Activated CD4-positive, alpha-beta T cell treated with anti-CD3 and anti-CD28 coated beads, Interleukin-2, amount 10 ng/mL, durations not matched to agents 7 days and 5 days (primary cell): Measurements from ENCODE around the gene OXGR1. TPM values are rescaled to one million over a fixed set of nuclear protein-coding genes. Genes with fewer than 3 reads are reported as not detected.
"Not testable (repeated sequence)": the region's sequence is repeated elsewhere in the genome, so short reads cannot be mapped to it uniquely, and the experiment has no call there.

ENCODE experiments used
- CTCF ChIA-PET: fragments of 350-600 bp; sonication (Branson Sonifier 250); formaldehyde crosslinking; loops from one replicate; lab custom pipeline; 2021; ENCODE audit warnings: antibody characterized with exemption; lab: Charles Lee
- POLR2A ChIA-PET: fragments of 350-600 bp; sonication (Branson Sonifier 250); formaldehyde crosslinking; loops from one replicate; lab custom pipeline; 2021; ENCODE audit warnings: antibody characterized with exemption; lab: Charles Lee
- DNase-seq: peaks from one replicate; pipeline ENCODE4 v3.0.0-alpha.2; 2020
- H3K27ac Mint-ChIP-seq: one replicate; pipeline ENCODE4 v1.8.0; 2021; ENCODE audit warnings: mild to moderate bottlenecking, moderate library complexity, mixed read lengths
- H3K27me3 Mint-ChIP-seq: one replicate; pipeline ENCODE4 v1.8.0; 2021; ENCODE audit warnings: mixed read lengths
- H3K36me3 Mint-ChIP-seq: one replicate; pipeline ENCODE4 v1.8.0; 2021; ENCODE audit warnings: low read depth, mixed read lengths
- H3K4me1 Mint-ChIP-seq: one replicate; pipeline ENCODE4 v1.8.0; 2021; ENCODE audit warnings: mixed read lengths
- H3K4me3 Mint-ChIP-seq: one replicate; pipeline ENCODE4 v1.8.0; 2021; ENCODE audit warnings: mild to moderate bottlenecking, moderate library complexity, mixed read lengths
- H3K9me3 Mint-ChIP-seq: one replicate; pipeline ENCODE4 v1.8.0; 2021; ENCODE audit warnings: mixed read lengths
- total RNA-seq, 2 experiments: library from RNA; stranded (reverse); gene quantifications; one replicate each; pipeline ENCODE4 v1.2.3, GENCODE V29; 2021

Gene OXGR1
- not detected for total RNA-seq

DNA sequence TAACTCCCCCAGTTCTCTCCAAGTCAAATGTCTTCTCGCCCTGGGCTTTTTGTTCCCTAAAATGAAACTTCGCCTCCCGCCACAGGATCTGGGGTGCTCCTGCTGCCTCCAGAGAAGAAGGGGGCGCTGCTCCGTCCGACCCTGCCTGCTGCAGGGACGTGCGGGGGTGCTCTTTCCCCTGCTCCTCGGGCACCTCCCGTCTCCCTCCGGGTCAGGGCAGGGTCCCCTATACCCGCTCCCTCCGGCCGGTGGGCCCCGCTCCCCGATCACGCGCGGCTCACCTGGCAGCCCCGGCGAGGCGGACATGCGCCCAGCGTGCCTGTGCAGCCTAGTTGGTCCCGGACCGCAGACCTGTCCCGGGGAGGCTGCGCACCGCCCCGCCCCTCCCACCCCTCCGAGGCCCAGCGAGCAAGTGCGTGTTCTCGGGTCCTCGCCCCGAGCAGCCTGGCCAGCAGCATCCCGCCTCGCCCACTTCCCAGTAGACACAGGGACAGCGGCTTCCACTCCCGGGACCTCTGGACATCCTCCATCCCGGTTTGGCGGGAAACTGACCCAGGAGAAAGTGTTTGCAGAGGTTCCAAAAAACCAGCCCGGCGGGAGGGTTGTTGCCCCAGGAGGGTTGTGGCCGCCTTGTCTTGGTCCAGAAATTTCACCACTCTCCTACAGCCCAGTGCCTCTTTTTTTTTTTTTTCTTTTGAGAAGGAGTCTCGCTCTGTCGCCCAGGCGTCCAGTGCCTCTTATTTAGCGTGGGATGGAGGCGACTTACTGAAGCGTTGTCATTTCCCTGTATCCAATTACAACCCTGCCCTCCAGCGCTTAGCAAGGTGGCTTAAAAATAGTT is at the start of gene OXGR1:
Gene OXGR1, minus strand, starts transcription at position 460 of the 841 bp plus-strand sequence. CDS start 6,717 bp downstream, outside the sequence.
- ChIA-PET CTCF (interaction anchor here (0.6 kb wide), 1 partner anchor 1289 kb away, joined by 3 read pairs; no protein-coding TSS in a partner anchor), POLR2A (no interaction called here)
- H3K36me3 Mint-ChIP-seq, result no peaks in the 10 kb centered on the region
- no peak within 1 kb of the TSS for H3K27ac Mint-ChIP-seq
- peaks cover 4% of the 10 kb centered on the region for H3K4me1 Mint-ChIP-seq
- H3K4me3 Mint-ChIP-seq, result no peak within 1 kb of the TSS
- no peak for DNase-seq
- no peaks in the 10 kb centered on the region for H3K9me3 Mint-ChIP-seq
- H3K27me3 Mint-ChIP-seq, result peaks cover 40% of the 10 kb centered on the region

GRCh38 chr13:97043302-97043701 is 49.0 kb upstream of the OXGR1 start:
- CTCF ChIA-PET, result no interaction called here
- H3K9me3 Mint-ChIP-seq, result no peaks in the 10 kb centered on the region
- H3K36me3 Mint-ChIP-seq, result no peaks in the 10 kb centered on the region
- H3K4me1 Mint-ChIP-seq, result no peaks in the 10 kb centered on the region
- no peak overlapping the region for H3K27ac Mint-ChIP-seq
- POLR2A ChIA-PET, result no interaction called here
- H3K27me3 Mint-ChIP-seq, result peaks cover 5% of the 10 kb centered on the region
- no peak overlapping the region for H3K4me3 Mint-ChIP-seq
- DNase-seq, result no peak

GRCh38 chr13:97030705-97031452 is 36.6 kb upstream of the OXGR1 start:
- Mint-ChIP-seq H3K4me3 (no peak overlapping the region), H3K36me3 (no peaks in the 10 kb centered on the region), H3K27ac (no peak overlapping the region), H3K9me3 (no peaks in the 10 kb centered on the region), H3K27me3 (peaks cover 8% of the 10 kb centered on the region), H3K4me1 (no peaks in the 10 kb centered on the region)
- POLR2A ChIA-PET, result no interaction called here
- no peak for DNase-seq
- CTCF ChIA-PET, result no interaction called here

GRCh38 chr13:97028441-97029299 is 34.4 kb upstream of the OXGR1 start:
- DNase-seq, result peak; percentile 47
- Mint-ChIP-seq H3K36me3 (no peaks in the 10 kb centered on the region), H3K9me3 (no peaks in the 10 kb centered on the region), H3K27ac (no peak overlapping the region), H3K4me1 (no peaks in the 10 kb centered on the region), H3K27me3 (peaks cover 16% of the 10 kb centered on the region), H3K4me3 (no peak overlapping the region)
- CTCF ChIA-PET, result no interaction called here
- POLR2A ChIA-PET, result no interaction called here

DNA sequence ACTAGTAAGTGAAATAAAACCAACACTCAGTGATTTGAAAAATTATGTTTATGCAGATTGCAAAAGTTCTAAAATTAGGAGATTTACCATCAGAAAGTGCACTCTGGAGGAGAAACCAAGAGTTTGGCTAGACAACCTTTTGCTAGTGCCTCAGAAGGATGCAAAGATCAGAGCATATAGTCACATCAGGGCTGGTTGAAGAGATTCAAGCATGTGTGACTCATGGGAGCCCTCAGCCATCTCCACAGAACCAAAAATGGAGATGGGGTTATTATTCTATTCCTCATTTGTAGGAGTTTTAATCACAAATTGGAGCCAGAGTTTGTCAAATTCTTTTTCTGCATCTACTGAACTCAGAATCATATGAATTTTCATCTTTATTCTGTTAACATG is 32.9 kb upstream of the OXGR1 start:
- Mint-ChIP-seq H3K9me3 (no peaks in the 10 kb centered on the region), H3K4me1 (no peaks in the 10 kb centered on the region), H3K27me3 (peaks cover 16% of the 10 kb centered on the region), H3K36me3 (no peaks in the 10 kb centered on the region), H3K4me3 (no peak overlapping the region), H3K27ac (no peak overlapping the region)
- no peak for DNase-seq
- ChIA-PET POLR2A (no interaction called here), CTCF (no interaction called here)

DNA sequence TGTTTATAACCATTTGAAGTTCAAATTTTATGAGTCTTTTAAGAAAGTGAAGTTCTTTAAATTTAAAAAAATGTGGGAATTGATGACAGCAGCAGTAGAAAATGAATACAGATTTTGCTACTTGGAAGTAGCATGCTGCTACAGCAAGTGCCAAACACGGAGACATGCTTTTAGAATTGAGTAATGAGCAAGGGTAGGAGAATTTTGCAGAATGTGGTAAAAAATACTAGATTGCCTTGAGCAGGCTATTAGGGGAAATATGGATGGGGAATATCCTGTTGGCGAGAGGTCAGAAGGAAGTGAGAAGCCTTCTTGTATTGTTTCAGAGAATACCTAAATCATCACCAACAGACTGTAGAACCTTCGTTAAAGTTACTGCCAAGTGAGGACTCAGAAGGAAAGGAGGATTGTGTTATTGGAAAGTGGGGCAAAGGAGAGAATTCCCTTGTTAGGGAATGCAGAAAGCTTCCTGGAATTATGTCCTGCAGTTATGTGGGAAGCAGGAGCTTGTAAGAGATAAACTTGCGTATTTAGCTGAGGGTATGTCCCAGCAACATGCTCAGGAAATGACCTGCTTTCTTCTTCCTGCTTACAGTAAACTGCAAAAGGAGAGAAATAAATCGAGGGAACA is 32.4 kb upstream of the OXGR1 start:
- Mint-ChIP-seq H3K4me1 (no peaks in the 10 kb centered on the region), H3K9me3 (no peaks in the 10 kb centered on the region), H3K27me3 (peaks cover 16% of the 10 kb centered on the region), H3K36me3 (no peaks in the 10 kb centered on the region), H3K27ac (no peak overlapping the region), H3K4me3 (no peak overlapping the region)
- no peak for DNase-seq
- ChIA-PET CTCF (no interaction called here), POLR2A (no interaction called here)

DNA sequence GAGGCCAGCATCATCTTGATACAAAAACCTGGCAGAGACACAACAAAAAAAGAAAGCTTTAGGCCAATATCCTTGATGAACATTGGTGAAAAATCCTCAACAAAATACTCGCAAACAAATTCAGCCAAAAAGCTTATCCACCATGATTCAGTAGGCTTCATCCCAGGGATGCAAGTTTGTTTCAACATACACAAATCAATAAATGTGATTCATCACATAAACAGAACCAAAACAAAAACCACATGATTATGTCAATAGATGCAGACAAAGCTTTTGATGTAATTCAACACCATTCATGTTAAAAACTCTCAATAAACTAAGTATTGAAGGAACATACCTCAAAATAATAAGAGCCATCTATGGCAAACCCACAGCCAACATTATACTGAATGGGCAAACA is 29.5 kb upstream of the OXGR1 start:
- DNase-seq, H3K27ac Mint-ChIP-seq, POLR2A ChIA-PET, H3K36me3 Mint-ChIP-seq, H3K4me1 Mint-ChIP-seq, H3K4me3 Mint-ChIP-seq, CTCF ChIA-PET, H3K9me3 Mint-ChIP-seq: not testable (repeated sequence)
- H3K27me3 Mint-ChIP-seq, result peaks cover 32% of the 10 kb centered on the region

- Mint-ChIP-seq H3K4me3 (no peak overlapping the region), H3K27me3 (peaks cover 37% of the 10 kb centered on the region), H3K27ac (no peak overlapping the region), H3K4me1 (no peaks in the 10 kb centered on the region), H3K36me3 (no peaks in the 10 kb centered on the region), H3K9me3 (no peaks in the 10 kb centered on the region)
- DNase-seq, result no peak
- CTCF ChIA-PET, result no interaction called here
- POLR2A ChIA-PET, result no interaction called here
Observed at GRCh38 chr13:97023117-97023516, 28.8 kb upstream of the OXGR1 start.

GRCh38 chr13:97021241-97021640 is 27.0 kb upstream of the OXGR1 start:
- Mint-ChIP-seq H3K36me3 (no peaks in the 10 kb centered on the region), H3K27ac (no peak overlapping the region), H3K4me1 (no peaks in the 10 kb centered on the region), H3K4me3 (no peak overlapping the region), H3K9me3 (no peaks in the 10 kb centered on the region), H3K27me3 (peaks cover 36% of the 10 kb centered on the region)
- ChIA-PET POLR2A (no interaction called here), CTCF (no interaction called here)
- DNase-seq, result no peak

GRCh38 chr13:97020689-97021240 is 26.5 kb upstream of the OXGR1 start:
- Mint-ChIP-seq H3K36me3 (no peaks in the 10 kb centered on the region), H3K27me3 (peaks cover 35% of the 10 kb centered on the region), H3K9me3 (no peaks in the 10 kb centered on the region), H3K4me3 (no peak overlapping the region), H3K4me1 (peaks cover 2% of the 10 kb centered on the region), H3K27ac (no peak overlapping the region)
- CTCF ChIA-PET, result no interaction called here
- POLR2A ChIA-PET, result no interaction called here
- DNase-seq, result no peak

DNA sequence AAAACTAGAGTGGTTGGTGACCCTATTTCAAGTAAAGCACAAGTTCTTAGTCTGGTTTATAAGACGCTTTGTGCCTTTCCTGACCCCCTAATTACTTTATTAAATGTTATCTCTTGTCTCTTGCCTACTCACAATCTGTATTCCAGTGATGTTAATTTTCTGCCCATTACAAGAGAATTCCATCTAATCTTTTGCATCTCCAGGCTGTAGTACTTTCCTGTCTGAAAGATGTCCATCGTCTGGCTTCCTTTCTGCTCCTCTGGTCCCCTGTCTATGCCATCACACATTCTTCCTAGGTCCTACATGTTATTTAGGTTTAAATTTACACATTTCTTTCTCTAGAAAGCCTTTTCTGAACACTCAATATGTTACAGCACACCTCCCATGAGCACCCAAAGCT is 25.9 kb upstream of the OXGR1 start:
- peaks cover 5% of the 10 kb centered on the region for H3K4me1 Mint-ChIP-seq
- no peak for DNase-seq
- no peak overlapping the region for H3K27ac Mint-ChIP-seq
- no peaks in the 10 kb centered on the region for H3K36me3 Mint-ChIP-seq
- no peaks in the 10 kb centered on the region for H3K9me3 Mint-ChIP-seq
- H3K4me3 Mint-ChIP-seq, result no peak overlapping the region
- ChIA-PET CTCF (no interaction called here), POLR2A (no interaction called here)
- peaks cover 38% of the 10 kb centered on the region for H3K27me3 Mint-ChIP-seq

DNA sequence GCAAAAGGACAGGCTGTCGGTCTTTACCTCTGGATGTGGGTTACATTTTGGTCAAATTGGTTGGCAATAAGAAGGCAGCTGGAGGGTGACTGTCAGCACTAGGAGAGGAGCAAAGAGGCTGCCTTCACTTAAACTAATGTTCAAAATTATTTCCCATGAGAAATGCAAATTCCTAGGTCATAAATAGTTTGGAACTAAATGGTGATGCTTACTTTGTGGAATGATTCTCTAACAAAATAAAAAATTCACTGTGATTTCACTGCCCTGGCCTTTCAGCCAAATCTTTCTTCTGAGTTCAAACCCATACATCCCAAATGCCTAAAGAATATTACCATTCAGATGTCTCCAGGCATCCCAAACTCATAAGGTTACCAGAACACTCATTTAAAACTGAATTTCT is 25.0 kb upstream of the OXGR1 start:
- POLR2A ChIA-PET, result interaction anchor here (0.6 kb wide), 1 partner anchor 506 kb away, joined by 8 read pairs; no protein-coding TSS in a partner anchor
- DNase-seq, result no peak
- H3K27ac Mint-ChIP-seq, result no peak overlapping the region
- H3K27me3 Mint-ChIP-seq, result peaks cover 39% of the 10 kb centered on the region
- H3K9me3 Mint-ChIP-seq, result no peaks in the 10 kb centered on the region
- H3K4me1 Mint-ChIP-seq, result peaks cover 5% of the 10 kb centered on the region
- H3K4me3 Mint-ChIP-seq, result no peak overlapping the region
- no peaks in the 10 kb centered on the region for H3K36me3 Mint-ChIP-seq
- CTCF ChIA-PET, result no interaction called here
